Fibroblast of upper back skin (primary cell): Measurements from ENCODE around the gene PEX3.

Source experiments
- DNase-seq: peaks from one replicate; pipeline ENCODE4 v3.0.0-alpha.2; 2013

The PEX3 gene

GRCh38 chr6:143539734-143540133, 89.1 kb downstream of the PEX3 start:
- DNase-seq = no peak

GRCh38 chr6:143540192-143540591, 89.6 kb downstream of the PEX3 start:
- no peak for DNase-seq
